DMS153 treated with DMSO at 0.1 percent for 48 hours (cell line): Measurements from ENCODE around the gene PLEKHN1.

Source experiments
- DNase-seq: peaks from one replicate; lab custom pipeline; 2025; ENCODE audit not compliant: unreplicated experiment; lab: John Stamatoyannopoulos, UW

The PLEKHN1 gene

GRCh38 chr1:929712-930632, 36.3 kb upstream of the PLEKHN1 start:
- DNase-seq: no peak

DNA sequence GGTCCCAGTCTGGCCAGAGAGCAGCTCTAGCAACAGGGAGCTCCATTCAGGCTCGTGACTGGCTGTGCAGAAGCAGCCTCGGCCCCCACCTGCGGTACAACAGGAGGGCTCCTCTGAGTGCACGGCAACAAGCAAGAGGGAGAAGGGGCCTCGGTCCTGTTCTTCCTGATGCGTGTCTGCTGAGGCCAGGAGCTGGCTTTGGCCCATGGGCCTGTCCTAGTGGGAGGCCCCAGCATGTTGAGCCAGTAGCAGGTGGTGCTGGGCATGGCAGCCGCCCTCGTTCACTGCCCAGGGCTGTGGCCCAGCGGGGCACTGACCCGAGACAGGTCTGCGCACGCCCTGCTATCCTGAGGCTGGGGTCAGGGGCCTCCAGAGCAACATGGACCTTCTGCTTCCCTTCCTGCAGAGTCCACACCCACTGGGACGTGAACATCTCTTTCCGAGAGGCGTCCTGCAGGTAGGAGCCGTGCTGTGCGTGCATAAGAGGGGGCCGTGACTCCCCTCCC, 35.6 kb upstream of the PLEKHN1 start:
- DNase-seq: no peak

GRCh38 chr1:931380-932172, 34.7 kb upstream of the PLEKHN1 start:
- no peak for DNase-seq

- DNase-seq: no peak
These were observed 34.1 kb upstream of the PLEKHN1 start for GRCh38 chr1:932173-932510.

- no peak for DNase-seq
These were observed 33.3 kb upstream of the PLEKHN1 start for GRCh38 chr1:932776-933602.

DNA sequence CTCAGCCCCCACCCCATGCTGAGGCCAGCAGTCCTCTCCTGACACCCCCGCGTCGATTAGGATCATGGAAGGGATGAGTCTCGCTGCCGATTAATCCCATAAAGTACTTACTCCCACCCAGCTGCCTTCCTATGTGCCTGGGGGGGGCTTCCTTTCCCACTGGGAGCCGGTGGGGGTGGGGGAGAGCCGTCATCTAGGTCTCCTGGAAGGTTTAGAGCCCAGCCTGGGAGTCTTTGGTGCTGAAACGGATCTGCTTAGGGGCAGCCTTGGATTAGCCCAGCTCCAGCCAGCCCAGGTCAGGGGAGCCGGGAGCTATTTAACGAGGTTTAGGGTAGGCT, 32.7 kb upstream of the PLEKHN1 start:
- DNase-seq: no peak

DNA sequence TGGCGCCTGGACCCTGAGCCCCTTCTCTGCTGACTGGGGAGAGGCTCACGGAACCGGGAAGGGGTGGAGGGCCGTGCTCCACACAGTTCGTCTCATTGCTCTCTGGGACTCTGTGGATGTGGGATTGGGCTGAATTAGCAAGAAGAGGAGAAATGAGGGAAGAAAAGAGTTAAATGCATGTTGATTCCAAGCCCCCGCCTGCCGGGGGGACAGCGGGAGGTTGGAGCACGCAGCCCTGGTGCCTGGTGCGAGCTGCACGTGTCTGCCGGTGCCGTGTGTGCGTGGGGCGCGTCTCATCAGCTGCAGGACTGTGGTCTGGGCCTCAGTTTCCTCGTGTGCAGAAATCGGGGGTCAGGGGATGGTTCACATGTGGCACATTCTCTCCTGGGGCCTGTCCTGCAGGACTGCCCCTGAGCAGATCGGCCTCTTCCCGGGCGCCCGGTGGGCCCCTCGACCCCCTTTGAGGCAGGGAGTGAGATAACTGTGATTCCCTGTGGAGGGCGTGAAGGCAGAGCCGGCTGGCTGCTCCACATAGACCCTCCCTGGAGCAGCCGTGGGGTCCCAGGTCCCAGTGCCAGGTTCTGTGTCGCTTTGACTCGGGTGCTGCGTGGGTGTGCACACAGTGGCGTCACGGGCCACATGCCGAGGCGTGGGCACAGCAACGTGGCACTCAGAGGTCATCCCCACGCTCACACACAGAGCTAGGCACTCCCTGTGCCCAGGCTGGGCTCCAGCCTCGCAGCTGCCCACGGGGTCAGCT, 31.1 kb upstream of the PLEKHN1 start:
- DNase-seq: no peak

DNA sequence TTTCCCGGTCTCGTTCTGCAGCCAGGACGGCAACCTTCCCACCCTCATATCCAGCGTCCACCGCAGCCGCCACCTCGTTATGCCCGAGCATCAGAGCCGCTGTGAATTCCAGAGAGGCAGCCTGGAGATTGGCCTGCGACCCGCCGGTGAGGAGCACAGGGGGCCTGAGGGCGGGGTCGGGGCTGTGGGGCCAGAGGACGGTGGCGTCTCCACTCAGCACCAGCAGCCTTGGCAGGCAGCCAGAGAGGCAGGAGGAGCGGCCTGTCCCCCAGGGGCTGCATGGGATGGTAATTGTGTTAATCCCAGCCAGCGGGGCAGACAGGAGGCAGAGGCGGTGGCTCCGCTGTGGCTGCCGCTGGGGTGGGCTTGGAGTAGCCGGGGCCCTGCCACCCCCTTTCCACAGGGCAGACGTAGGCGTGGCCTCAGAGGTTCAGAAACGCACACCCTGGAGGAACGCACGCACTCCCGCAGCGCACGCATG, 30.5 kb upstream of the PLEKHN1 start:
- peak; percentile 46 for DNase-seq

GRCh38 chr1:936348-937264, 29.7 kb upstream of the PLEKHN1 start:
- DNase-seq: no peak

- DNase-seq: no peak
These were observed 28.8 kb upstream of the PLEKHN1 start for GRCh38 chr1:937521-937920.

DNA sequence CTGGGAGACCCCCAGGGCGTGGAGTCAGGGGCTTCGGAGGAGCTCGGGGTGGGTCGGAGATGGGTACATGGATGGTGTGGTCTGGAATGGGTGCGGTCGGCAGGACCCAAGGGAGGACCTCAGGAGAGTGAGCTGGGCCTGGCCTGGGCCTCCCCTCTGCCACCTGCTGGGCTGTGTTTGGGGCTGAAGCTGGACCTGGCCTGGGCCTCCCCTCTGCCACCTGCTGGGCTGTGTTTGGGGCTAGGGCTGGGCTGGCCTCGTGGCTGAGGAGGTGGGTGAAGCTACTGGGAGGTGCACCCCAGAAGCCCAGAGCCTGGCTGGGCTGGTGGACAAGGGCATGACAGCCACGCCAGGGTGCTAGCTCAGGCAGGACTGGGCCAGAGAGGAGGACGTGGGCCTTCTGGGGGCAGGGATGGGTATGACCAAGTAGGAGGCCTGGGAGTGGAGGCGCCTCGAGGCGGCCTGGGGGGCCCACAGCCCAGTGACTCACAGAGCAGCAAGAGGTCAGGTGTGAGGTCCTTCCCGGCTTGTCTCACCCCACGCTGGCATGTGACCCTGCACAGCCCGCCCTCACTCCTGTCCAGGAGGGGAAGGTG, 28.1 kb upstream of the PLEKHN1 start:
- DNase-seq: no peak

DNA sequence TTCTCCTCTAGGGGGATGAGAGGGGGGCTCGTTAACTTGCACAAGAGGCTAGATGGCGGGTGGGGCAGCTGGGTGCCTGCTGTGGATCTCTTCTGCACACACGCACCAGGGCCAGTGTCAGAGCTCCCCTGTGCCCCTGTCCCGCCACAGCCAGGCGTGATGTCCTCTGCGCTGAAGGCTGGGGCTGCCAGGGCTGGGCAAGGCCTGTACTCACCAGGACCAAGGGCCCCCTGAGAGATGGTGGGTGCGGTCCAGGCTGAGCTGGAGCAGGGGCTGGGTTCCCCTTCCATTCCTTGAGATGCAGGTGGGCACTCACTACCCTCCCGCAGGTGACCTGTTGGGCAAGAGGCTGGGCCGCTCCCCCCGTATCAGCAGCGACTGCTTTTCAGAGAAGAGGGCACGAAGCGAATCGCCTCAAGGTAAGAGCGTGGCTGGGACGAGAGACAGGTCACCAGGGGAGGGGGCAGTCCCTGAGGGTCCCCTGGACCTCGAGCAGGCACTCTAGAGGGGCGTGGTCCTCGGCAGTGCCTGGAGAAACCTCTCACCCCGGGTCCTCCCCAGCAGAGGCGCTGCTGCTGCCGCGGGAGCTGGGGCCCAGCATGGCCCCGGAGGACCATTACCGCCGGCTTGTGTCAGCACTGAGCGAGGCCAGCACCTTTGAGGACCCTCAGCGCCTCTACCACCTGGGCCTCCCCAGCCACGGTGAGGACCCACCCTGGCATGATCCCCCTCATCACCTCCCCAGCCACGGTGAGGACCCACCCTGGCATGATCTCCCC, 27.4 kb upstream of the PLEKHN1 start:
- no peak for DNase-seq

DNA sequence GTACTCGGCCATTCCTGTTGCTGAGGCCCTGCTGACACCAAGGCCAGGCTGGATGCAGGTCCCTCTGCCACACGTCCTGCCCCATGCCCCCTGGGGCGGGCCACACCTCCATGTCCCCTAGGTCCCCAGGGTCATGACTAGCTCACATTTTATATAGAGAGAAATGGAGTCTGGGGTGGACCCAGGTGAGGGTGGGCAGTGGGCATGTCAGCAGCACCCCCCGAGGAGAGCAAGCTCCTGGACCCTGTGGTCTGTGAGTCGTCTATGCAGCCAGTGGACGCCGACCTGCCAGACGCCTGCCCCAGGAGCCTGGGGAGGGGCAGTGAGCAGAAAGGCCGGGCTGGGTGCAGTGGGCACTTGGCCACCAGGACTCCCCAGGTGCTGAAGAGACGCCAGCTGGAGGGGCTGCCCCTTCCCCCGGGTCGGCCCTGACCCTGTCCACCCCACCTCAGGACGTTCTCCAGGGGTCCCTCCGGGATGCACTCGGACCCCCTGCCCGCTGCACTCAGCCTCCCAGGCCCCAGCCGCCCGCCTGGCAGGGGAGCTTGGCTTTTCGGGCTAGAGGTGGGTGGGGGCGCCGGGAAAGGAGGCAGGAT, 26.7 kb upstream of the PLEKHN1 start:
- no peak for DNase-seq

DNA sequence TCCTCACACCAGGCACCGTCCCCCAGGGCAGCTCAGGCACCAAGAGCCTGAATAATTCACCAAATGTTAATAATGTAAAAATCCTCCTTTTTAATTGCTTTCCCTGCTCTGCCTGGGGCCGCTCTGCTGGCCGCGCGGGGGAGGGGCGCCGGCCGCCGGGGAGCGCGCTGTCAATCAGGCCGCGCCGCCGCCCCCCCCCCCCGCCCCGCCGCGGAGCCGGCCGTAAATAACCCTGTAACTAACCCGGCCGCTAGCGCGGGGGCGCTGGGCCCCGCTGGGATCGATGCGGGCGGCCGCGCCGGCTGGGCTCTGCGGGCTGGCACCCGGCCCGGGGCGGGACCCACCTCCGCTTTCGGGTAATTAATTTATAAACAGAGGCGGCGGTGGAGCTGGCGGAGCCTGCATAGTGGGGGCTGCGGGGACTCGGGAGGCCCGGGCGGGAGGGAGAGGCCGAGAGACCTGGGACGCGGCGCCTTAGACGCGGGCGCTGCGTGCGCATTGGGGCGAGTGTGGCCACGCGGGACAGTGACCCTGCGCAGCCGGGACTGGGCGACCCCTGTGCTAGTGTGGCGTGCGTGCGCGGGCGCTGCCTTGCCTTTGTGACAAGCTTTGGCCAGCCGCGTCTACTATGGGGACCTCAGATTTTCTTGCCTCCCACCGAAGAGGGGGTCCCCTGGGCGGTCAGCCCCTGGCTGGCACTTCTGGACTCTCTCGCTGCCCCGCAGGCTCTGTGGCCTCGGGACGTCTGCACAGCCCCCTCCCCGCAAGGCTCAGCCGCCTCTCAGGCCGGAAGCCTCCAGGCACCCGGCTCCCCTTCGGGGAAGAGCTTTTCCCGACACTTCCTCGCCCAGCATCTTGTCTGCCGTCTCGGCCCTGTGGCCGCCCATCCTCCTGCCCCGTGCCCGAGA, 25.9 kb upstream of the PLEKHN1 start:
- peak; percentile 69 for DNase-seq

- DNase-seq: no peak
These were observed 25.2 kb upstream of the PLEKHN1 start for GRCh38 chr1:941015-941587.

DNA sequence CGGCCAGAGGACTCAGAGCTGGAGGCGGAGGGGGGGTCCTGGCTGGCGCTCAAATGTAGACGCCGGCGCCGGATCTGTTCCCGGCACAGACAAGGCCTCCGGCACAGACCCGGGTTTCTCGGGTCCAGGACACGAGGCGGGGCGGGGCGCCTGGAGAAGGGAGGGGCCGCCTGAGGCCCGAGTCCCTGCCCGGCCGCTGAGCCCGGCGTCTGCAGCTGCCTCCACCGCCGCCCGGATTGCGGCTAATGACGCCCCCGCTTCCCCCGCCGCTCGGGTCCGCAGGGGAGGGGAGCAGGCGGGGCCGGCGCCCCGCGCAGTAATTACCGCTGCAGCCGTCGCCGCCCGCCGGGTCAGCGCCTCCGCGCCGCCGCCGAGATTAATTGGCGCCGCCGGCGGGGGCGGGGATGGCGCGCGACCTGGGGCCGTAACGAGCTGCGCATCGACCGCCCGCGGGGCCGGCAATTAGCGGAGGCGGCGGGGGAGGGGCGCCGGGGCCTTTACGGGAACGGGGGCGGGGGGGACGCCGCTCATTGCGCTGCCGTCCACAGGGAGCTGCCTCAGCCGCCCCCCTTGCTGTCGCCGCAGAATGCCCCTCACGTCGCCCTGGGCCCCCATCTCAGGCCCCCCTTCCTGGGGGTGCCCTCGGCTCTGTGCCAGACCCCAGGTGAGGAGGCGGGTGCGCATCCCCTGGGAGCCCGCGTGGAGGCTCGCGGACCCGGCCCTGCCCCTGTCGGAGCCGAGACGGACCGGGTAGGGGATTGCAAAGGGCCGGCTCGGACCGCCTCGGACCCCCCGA, 24.5 kb upstream of the PLEKHN1 start:
- peak; percentile 89 for DNase-seq
